GM23248 (cell line): ENCODE measurements around the gene ADAMTSL1.

ENCODE experiments used
- EZH2 ChIP-seq: fragments of 200-600 bp; sonication (generic); IDR thresholded peaks from 2 replicates; pipeline ENCODE4 v1.6.1; 2018; ENCODE audit warnings: antibody characterized with exemption, mild to moderate bottlenecking; ENCODE audit not compliant: insufficient read depth, poor library complexity, severe bottlenecking
- EZH2phosphoT487 ChIP-seq: fragments of 200-600 bp; sonication (generic); IDR thresholded peaks from 2 replicates; pipeline ENCODE4 v1.6.1; 2018; ENCODE audit warnings: antibody characterized with exemption, moderate library complexity, mild to moderate bottlenecking, low read depth; ENCODE audit not compliant: insufficient read depth

DNA sequence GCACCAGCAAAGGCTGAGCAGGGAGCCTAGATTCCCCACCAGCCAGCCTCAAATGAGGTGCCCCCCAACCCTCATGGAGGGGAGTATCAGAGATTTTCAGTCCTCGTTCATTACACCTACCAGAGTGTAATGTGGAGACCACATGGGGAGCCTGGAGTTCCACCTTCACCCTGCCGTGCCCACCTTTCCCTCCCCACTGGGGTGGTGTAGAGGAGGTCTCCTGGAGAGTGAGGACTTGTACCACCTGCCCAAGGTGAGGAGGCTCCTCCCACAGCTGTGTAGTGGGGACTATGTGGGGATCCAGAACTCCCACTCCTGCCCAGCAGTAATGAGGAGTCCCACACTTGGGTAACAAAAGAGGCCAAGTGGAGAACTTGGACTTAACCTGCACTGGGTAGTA lies 337.2 kb downstream of the ADAMTSL1 start:
- TF ChIP-seq EZH2 (no peak), EZH2phosphoT487 (no peak)
